Measurements from ENCODE around the gene PDE4B.

PDE4B gene

DNA sequence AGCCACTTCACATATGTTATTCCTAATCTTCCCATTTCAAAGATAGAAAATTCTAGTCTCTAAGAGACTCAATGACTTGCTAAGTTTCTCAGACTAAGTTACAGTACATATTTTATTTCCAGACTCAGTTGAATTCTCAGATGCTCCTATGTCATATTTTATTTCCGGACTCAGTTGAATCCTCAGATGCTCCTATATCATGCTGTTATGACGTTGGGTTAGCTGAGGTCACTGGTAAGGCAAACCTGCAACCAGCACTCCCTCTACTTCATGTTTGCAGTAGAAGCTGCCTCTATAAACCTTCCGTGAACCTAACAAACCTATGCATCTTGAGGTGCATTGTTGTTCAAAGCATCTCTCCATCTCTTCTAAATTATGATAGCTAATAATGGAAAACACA lies 554.2 kb downstream of the PDE4B start:
- Histone ChIP-seq H3K4me3 (replicated peaks; ENCODE audit: low read depth, low read length) (no peak overlapping the region), H3K36me3 (ENCODE audit: control insufficient read depth, insufficient read depth, low read length) (no peaks in the 10 kb centered on the region), H3K27me3 (replicated peaks; ENCODE audit: control insufficient read depth, insufficient read depth, low read length) (no peaks in the 10 kb centered on the region)
- no peak for DNase-seq (ENCODE audit: extremely low read depth, insufficient read length)
- TF ChIP-seq, protein P1, sequence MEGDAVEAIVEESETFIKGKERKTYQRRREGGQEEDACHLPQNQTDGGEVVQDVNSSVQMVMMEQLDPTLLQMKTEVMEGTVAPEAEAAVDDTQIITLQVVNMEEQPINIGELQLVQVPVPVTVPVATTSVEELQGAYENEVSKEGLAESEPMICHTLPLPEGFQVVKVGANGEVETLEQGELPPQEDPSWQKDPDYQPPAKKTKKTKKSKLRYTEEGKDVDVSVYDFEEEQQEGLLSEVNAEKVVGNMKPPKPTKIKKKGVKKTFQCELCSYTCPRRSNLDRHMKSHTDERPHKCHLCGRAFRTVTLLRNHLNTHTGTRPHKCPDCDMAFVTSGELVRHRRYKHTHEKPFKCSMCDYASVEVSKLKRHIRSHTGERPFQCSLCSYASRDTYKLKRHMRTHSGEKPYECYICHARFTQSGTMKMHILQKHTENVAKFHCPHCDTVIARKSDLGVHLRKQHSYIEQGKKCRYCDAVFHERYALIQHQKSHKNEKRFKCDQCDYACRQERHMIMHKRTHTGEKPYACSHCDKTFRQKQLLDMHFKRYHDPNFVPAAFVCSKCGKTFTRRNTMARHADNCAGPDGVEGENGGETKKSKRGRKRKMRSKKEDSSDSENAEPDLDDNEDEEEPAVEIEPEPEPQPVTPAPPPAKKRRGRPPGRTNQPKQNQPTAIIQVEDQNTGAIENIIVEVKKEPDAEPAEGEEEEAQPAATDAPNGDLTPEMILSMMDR (IDR thresholded peaks at IDR 0.05; ENCODE audit: insufficient read depth, low read length, poor library complexity, severe bottlenecking): no peak

GRCh38 chr1:66348776-66349175 lies 556.1 kb downstream of the PDE4B start:
- Histone ChIP-seq H3K4me3 (replicated peaks; ENCODE audit: low read depth, low read length) (no peak overlapping the region), H3K36me3 (ENCODE audit: control insufficient read depth, insufficient read depth, low read length) (no peaks in the 10 kb centered on the region), H3K27me3 (replicated peaks; ENCODE audit: control insufficient read depth, insufficient read depth, low read length) (no peaks in the 10 kb centered on the region)
- DNase-seq (ENCODE audit: extremely low read depth, insufficient read length): no peak
- TF ChIP-seq, protein P1 (IDR thresholded peaks at IDR 0.05; ENCODE audit: insufficient read depth, low read length, poor library complexity, severe bottlenecking): no peak

- H3K27me3 ChIP-seq (replicated peaks; ENCODE audit: control insufficient read depth, insufficient read depth, low read length): no peaks in the 10 kb centered on the region
- TF ChIP-seq, protein P1 (IDR thresholded peaks at IDR 0.05; ENCODE audit: insufficient read depth, low read length, poor library complexity, severe bottlenecking): no peak
- H3K36me3 ChIP-seq (ENCODE audit: control insufficient read depth, insufficient read depth, low read length): no peaks in the 10 kb centered on the region
- H3K4me3 ChIP-seq (replicated peaks; ENCODE audit: low read depth, low read length): no peak overlapping the region
- DNase-seq (ENCODE audit: extremely low read depth, insufficient read length): no peak
These were observed 556.5 kb downstream of the PDE4B start for GRCh38 chr1:66349242-66349641.

GRCh38 chr1:66350001-66350547 lies 557.4 kb downstream of the PDE4B start:
- peak overlapping the region; percentile 43 for H3K4me3 ChIP-seq (replicated peaks; ENCODE audit: low read depth, low read length)
- no peaks in the 10 kb centered on the region for H3K36me3 ChIP-seq (ENCODE audit: control insufficient read depth, insufficient read depth, low read length)
- peak; percentile 54 for DNase-seq (ENCODE audit: extremely low read depth, insufficient read length)
- no peaks in the 10 kb centered on the region for H3K27me3 ChIP-seq (replicated peaks; ENCODE audit: control insufficient read depth, insufficient read depth, low read length)
- TF ChIP-seq, protein P1 (IDR thresholded peaks at IDR 0.05; ENCODE audit: insufficient read depth, low read length, poor library complexity, severe bottlenecking): no peak

DNA sequence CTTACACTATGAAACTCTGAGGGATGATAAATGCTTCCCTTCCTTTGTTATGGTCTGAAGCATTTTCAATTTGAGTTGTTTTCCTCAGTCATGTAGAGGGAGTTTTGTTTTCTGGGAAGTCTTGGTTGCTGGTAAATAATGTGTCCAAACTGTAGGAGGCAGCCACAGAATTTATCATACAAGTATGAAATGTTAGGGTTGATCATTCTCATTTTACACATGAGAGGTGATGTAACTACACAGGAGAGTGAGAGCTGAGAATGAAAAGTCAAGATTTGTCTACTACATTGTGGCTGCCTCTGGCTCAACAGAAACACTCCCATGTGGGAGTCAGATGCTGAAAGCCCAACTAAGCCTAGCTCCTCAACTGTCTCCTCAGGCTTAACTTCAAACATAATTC lies 558.8 kb downstream of the PDE4B start:
- Histone ChIP-seq H3K4me3 (replicated peaks; ENCODE audit: low read depth, low read length) (no peak overlapping the region), H3K27me3 (replicated peaks; ENCODE audit: control insufficient read depth, insufficient read depth, low read length) (no peaks in the 10 kb centered on the region), H3K36me3 (ENCODE audit: control insufficient read depth, insufficient read depth, low read length) (no peaks in the 10 kb centered on the region; the same call in 1 of the 2 replicates)
- TF ChIP-seq, protein P1 (IDR thresholded peaks at IDR 0.05; ENCODE audit: insufficient read depth, low read length, poor library complexity, severe bottlenecking): no peak
- no peak for DNase-seq (ENCODE audit: extremely low read depth, insufficient read length)

DNA sequence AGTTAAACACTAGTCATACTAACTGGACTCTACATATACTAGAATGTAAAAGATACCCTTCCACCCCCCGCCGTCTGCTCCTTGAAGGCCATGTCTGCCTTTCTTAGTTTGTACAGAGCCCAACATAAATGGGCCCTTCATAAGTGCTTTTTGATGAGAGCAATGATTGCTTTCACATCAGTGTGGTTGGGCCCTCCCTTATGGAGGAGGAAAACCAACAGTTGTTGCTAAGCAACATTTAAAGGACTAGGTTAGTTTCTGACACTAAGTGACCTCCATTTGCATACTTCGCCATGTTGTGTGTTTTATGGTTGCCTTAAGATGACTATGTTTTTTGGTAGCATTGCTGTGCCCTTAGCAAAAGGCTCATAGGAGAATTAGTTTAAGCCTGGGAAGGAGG lies 559.2 kb downstream of the PDE4B start:
- TF ChIP-seq, protein P1 (IDR thresholded peaks at IDR 0.05; ENCODE audit: insufficient read depth, low read length, poor library complexity, severe bottlenecking): no peak
- Histone ChIP-seq H3K4me3 (replicated peaks; ENCODE audit: low read depth, low read length) (no peak overlapping the region), H3K36me3 (ENCODE audit: control insufficient read depth, insufficient read depth, low read length) (no peaks in the 10 kb centered on the region; the same call in 1 of the 2 replicates), H3K27me3 (replicated peaks; ENCODE audit: control insufficient read depth, insufficient read depth, low read length) (no peaks in the 10 kb centered on the region)
- DNase-seq (ENCODE audit: extremely low read depth, insufficient read length): no peak
